HuH-7 (cell line): ENCODE results near the gene IPO11.

Experiments used
- DNase-seq: peaks from one replicate; pipeline ENCODE4 v3.0.0; 2011; ENCODE audit warnings: low spot score

IPO11 gene

GRCh38 chr5:62412549-62413329 is at the start of gene IPO11:
IPO11 (plus strand) TSS chr5:62412763; CDS start chr5:62437280, 24,517 bp downstream.
- DNase-seq: peak; percentile 90

GRCh38 chr5:62369039-62369438 is 43.5 kb upstream of the IPO11 start:
- no peak for DNase-seq

GRCh38 chr5:62371409-62371808 is 41.2 kb upstream of the IPO11 start:
- no peak for DNase-seq

GRCh38 chr5:62372600-62372999 is 40.0 kb upstream of the IPO11 start:
- DNase-seq: no peak

GRCh38 chr5:62373382-62373781 is 39.2 kb upstream of the IPO11 start:
- no peak for DNase-seq

GRCh38 chr5:62374090-62374489 is 38.5 kb upstream of the IPO11 start:
- DNase-seq: no peak

GRCh38 chr5:62375627-62376026 is 36.9 kb upstream of the IPO11 start:
- DNase-seq: no peak

- peak; percentile 15 for DNase-seq
Observed at GRCh38 chr5:62376064-62376463, 36.5 kb upstream of the IPO11 start.

GRCh38 chr5:62385131-62385530 is 27.4 kb upstream of the IPO11 start:
- DNase-seq: no peak

GRCh38 chr5:62385816-62386400 is 26.7 kb upstream of the IPO11 start:
- no peak for DNase-seq

- no peak for DNase-seq
Observed at GRCh38 chr5:62386824-62387223, 25.7 kb upstream of the IPO11 start.

GRCh38 chr5:62395210-62395950 is 17.2 kb upstream of the IPO11 start:
- DNase-seq: no peak

- peak; percentile 92 for DNase-seq
Observed at GRCh38 chr5:62403411-62404250, 8.9 kb upstream of the IPO11 start, which contains the start of gene DIMT1. DIMT1 (minus strand) TSS chr5:62403905; CDS start chr5:62403772, 133 bp downstream.

GRCh38 chr5:62413711-62414110 is 1.1 kb downstream of the IPO11 start:
- DNase-seq: no peak

GRCh38 chr5:62418462-62419076 is 6.0 kb downstream of the IPO11 start:
- no peak for DNase-seq

GRCh38 chr5:62419609-62420008 is 7.0 kb downstream of the IPO11 start:
- DNase-seq: no peak

- no peak for DNase-seq
Observed at GRCh38 chr5:62421414-62421813, 8.9 kb downstream of the IPO11 start.

GRCh38 chr5:62424763-62425162 is 12.2 kb downstream of the IPO11 start:
- no peak for DNase-seq

GRCh38 chr5:62431735-62432620 is 19.4 kb downstream of the IPO11 start:
- DNase-seq: no peak

GRCh38 chr5:62432621-62433064 is 20.1 kb downstream of the IPO11 start:
- DNase-seq: no peak
